CD4-positive, alpha-beta T cell treated with Interferon alpha-2 for 1 hour (primary cell): ENCODE measurements around the gene VTCN1.
"Not testable (repeated sequence)": the region's sequence is repeated elsewhere in the genome, so short reads cannot be mapped to it uniquely, and the experiment has no call there.

Experiments used
- DNase-seq, 2 donors: peaks; one replicate each; pipeline ENCODE4 v3.0.0-alpha.2; 2020 to 2022

VTCN1 gene, protein sequence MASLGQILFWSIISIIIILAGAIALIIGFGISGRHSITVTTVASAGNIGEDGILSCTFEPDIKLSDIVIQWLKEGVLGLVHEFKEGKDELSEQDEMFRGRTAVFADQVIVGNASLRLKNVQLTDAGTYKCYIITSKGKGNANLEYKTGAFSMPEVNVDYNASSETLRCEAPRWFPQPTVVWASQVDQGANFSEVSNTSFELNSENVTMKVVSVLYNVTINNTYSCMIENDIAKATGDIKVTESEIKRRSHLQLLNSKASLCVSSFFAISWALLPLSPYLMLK

DNA sequence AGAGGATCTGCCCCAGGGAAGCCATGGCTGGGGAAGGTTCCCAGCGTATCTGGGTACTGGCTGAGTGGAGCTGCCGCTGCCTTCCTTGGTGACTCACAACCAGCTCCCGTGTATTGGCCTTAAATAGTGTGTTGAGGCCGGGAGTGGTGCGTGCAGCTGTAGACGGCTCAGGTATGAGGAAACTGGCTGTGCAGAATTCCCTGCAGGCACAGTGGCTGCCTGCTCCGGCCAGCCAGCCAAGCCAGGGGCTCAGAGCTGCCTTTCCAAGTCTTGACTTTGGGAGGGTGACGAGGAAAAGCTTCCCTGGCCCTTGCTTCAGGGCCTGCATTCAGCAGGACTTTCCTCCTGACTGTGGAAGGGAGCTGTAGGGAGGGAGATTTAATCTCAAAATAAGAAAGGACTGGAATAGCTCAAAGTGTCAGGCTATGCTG lies at the start of gene VTCN1:
VTCN1 (minus strand) TSS at position 97 of the 431 bp plus-strand sequence; CDS start at position 25, 72 bp downstream.
- no peak for DNase-seq

DNA sequence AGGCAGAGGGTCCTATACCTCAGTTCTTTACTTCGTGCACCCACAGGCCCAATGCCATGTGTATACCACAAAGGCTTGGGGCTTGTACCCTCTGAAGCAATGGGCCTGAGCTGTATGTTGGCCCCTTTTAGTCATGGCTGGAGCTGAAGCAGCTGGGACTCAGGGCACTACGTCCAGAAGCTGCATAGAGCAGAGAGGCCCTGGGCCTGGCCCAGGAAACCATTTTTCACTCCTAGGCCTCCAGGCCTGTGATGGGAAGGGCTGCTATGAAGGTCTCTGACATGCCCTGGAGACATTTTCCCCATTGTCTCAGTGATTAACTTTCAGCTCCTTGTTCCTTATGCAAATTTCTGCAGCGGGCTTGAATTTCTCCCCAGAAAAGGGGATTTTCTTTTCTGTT lies 48.1 kb upstream of the VTCN1 start:
- no peak for DNase-seq

DNA sequence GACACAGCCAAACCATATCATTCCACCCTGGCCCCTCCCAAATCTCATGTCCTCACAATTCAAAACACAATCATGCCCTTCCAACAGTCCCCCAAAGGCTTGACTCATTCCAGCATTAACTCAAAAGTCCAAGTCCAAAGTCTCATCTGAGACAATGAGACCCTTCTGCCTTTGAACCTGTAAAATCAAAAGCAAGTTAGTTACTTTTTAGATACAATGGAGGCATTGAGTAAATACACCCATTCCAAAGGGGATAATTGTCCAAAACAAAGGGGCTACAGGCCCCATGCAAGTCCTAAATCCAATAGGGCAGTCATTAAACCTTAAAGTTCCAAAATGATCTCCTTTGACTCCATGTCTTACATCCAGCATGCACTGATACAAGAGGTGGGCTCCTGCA lies 47.3 kb upstream of the VTCN1 start:
- not testable (repeated sequence) for DNase-seq

DNA sequence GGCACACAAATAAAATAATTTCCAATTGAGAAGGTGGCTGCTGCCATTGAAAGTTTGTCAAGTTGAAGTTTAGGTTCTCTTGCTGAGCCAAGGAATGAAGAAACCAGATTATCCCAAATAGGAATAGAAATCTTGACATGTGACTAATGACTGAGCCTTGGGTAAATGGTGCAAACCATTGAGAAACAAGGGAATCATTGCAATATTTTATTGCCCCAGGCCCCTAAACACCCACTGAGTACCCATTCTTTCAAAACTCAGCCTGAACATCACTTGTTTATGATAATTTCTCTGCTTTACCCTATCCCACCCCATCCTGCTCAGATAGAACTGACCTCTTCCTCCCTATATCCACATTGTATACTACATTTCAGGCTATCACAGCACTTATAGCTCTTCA lies 46.6 kb upstream of the VTCN1 start:
- no peak for DNase-seq

DNA sequence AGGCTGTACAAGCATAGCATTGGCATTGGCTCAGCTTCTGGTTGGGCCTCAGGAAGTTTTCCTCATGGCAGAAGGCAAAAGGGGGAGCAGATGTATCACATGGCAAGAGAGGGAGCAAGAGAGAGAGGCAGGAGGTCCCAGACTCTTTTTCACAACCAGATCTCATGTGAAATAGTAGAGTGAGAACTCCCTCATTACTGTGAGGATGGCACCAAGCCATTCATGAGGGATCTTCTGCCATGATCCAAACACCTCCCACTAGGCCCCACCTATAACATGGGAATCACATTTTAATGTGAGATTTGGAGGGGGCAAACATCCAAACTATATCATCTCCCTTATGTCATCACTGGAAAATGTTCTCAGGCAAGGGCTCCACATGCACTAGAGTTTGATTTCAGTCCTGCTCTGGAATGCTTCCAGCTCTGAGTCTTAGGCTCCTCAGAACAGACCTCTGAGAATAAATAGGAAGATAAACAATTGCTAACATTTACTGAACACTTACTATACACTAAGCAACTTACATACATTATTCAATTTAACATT lies 39.4 kb upstream of the VTCN1 start:
- DNase-seq: no peak

DNA sequence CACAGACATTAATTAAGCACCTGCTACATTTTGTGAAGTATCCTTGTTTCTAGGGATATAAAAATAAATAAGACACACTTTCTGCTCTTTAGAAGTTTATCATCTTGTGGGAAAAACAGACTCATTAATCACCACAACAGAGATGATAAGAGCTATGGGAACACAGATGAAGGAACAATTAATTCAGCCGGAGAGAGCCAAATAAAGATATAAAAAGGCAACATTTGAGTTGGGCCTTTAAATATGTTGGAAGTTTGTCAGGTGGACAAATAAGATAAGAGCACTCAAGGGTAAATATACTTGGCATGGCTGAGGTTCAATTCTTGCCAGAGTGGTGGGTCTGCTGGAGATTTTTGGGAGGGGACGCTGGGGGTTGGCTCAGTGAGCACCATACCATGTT lies 34.2 kb upstream of the VTCN1 start:
- DNase-seq: no peak

DNA sequence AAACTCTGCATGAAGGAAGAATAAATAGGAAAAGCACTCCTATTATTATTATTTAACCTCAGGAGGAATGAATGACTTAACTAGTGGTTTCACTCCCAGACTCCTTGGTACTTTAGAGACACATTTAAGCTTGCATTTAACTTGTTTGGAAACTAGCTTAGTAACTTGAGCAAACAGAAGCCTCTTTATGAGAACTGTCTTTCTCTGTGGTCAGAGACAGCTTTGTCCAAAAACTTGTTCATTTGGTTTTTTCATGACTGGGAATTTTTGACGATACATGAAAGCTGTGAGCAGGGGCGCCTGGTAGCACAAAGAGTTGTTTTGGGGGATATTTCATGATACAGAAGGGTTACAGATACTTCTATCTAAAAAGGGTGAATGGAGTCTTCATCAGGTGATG lies 33.6 kb upstream of the VTCN1 start:
- no peak for DNase-seq

DNA sequence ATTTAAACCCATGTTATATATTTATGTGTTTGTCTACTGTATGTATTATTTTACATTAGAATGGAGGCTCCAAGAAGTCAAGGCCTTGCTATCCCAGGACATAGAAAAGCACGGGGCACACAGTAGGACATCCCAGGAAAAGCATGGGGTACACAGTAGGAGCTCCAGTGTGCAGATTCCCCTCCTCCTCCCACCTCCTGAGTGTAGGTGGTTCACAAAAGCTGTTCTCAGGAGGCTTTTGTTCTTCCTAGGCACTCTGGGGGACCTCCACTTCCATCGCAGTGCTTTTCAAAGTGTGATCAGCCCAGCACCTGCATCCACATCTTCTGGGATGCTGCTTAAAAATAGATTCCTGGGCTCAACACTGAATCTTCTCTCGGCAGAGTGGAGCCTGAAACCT lies 30.8 kb upstream of the VTCN1 start:
- DNase-seq: no peak

DNA sequence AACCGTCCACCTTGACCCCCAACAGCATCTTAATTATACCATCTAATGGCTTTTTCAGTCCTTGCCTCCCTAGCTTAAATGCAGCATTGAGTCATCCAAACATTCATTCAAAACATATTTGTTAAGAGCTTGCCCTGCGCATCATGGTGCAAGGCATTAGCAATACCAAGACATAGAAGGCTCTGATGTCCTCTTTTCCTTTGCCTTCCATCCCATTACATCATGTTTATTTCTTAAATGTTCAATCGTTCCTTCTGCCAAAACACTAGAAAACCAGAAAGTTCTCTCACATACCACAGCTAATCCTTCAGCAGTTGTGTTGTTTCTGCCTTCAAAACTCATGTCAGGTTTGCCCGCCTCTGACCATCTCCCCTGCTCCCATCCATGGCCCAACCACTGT lies 29.8 kb upstream of the VTCN1 start:
- DNase-seq: no peak

DNA sequence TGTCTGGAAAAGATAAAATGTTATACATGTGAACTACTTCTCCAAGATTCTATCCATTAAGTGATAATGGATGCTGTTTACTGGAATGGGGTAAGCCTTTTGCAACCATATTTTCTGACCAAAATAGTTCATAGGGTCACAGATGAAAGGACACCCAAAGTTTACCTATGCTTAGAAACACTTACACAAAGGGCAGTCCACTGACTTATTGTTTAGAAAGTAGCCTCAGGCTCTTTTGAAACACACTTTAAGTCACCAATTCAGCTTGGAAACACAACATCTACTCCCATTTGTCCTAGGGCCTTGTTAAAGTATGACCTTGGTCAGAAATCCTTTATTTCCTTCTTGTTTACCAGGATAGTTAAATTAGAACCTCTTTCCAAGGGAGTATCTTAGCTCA lies 28.7 kb upstream of the VTCN1 start:
- DNase-seq: no peak

DNA sequence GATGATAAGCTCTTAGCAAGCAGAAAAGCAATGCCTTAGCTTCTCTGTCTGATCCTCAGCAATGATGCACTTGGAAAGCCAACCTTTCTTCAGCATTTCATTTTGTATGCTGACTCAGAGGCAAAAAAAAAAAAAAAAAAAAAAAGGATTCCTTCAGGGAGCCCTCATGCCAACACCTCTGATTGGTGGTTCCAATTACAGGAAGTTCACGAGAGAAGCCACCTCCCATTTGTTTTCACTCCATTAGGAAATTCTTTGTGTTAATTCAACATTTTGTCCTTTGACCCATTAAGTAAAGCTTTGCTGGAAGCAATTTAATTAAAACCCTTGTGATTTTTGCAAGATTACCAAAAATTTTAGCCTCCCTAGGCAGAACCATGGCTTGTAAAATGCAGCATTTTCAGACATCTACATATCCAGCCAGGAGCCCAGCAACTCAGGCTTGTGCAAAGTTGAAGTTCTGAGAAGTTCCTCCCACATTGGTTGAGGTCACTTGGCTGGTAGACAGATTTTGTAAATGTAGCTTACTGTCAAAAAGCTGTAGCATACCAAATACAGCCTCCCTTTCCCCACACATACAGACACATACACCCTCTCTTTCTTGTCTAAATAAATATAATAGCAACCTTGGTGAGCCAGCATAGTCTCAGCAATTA lies 27.1 kb upstream of the VTCN1 start:
- DNase-seq: no peak

DNA sequence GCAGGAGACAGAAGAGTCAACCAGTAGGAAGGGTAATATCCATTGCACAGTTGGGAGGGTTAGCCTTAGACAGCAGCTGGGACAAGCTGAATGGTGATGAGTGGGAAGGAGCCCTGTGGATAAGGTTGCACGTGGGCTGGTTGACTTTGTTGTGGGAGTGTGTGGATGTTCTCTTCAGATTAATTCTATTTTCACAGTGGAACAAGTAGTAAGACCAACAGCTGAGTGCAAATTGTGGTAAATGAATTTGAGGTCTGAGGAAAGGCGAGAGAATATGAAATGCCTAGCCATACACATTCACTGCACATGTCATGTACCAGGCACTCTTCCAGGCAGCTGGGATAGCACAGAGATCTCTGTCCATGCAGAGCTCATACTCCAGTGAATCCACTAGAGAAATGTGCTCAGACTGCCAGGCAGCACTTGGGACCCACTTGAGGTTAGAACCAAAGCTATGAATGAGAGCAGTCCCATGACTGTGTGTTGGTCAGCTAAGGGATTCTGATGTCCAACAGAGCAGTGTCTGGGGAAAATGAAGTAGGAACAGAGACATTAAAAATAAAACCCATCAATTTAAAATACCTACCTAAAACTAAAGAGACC lies 25.2 kb upstream of the VTCN1 start:
- DNase-seq: no peak

DNA sequence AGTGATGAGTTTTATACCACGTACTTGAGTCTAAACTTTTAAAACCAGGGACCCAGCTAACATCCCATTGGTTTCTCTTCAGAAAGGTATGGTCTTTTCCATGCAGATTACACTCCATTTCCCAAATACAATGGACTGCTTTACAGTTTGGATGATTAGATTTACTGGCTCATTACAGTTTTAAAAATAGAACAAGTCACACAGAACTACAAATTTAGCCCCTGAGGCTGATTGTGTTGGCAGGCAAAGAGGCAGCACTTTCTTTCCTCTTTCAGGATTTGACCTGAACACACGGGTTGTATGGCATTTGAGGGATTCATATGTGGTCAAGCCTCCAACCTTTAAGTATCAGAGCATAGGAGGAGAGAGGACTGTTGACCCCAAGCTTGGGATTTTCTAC lies 21.8 kb upstream of the VTCN1 start:
- DNase-seq: no peak

DNA sequence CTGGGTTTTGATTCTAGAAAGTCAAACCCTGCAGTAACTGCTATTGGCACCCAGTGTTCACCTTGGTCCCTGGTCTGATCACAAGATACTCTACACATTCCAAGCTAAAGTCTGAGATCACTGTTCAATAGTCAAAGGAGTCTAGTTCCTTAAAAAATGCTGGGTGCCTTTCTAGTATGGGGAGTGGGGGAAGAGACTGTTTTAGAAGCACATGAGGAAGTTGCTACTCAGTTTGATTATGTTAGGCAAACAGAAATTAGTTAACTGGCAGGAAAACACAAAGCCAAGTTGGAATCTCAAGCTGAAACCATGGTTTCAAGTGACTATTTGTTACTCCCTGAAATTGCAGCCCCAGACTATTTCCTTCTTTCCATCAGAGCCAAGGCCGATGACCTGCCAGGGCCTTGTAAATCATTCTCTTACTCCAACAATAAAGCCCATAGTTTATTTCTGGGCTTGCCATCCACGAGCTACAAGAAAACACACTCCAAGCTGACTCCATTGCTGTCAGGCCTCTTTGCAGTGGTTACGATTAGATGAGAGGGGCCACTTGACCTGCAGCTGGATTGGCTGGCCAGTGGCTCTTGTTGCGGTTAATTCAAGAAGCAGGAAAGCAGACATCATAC lies 21.1 kb upstream of the VTCN1 start:
- DNase-seq: no peak

DNA sequence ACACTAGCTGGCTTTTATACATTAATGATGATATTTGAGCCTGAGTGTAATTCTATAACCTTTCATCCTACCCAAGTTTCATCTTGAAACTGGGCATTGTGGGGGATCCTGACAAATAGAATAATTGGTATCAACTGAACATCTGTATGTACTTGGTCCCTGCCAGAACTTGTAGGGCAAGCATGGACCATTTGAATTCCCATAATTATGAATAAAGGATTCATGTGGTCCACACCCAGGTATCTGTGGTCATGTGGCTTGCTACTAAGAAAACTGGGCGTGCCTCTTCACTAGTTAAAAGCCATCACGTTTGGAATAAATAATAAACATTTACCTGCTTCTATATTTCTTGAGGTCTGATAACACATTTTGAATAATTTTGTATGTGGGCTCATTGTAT lies 20.6 kb upstream of the VTCN1 start:
- DNase-seq: no peak

DNA sequence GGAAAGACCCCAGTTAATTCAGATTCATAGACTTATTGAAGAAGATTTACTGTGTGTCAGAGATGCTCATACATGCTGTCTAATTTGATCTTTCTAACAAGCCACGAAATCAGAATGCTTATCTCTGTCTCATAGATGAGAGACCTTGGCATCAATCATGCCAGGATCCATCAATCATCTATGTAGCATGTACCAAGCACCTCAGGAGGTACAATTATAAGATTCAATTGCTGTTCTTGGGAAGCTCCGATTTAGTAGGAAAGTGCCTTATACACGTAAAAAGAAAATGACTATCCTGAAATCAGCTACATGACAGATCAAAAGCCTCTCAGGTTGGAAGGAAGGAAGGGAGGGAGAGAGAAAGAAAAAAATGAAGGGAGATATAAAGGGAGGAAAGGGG lies 18.5 kb upstream of the VTCN1 start:
- DNase-seq: no peak

DNA sequence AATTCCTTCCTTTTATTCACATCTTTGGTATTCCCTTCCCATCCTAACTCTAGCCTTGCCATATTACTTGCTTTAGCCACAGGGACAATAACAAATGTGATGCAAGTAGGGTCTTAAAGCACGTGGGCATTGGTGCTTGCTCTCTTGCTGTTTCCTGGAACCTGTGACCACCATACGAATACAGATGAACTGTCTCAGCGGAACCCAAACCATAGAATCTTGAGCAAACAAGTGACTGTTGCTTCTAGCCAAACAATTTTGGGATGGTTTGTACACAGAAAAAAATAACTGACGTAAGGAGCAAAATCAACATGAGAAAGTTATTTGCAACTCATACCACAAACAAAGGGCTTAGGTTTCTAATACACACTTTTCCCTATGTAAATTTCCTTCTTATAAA lies 15.2 kb upstream of the VTCN1 start:
- no peak for DNase-seq

DNA sequence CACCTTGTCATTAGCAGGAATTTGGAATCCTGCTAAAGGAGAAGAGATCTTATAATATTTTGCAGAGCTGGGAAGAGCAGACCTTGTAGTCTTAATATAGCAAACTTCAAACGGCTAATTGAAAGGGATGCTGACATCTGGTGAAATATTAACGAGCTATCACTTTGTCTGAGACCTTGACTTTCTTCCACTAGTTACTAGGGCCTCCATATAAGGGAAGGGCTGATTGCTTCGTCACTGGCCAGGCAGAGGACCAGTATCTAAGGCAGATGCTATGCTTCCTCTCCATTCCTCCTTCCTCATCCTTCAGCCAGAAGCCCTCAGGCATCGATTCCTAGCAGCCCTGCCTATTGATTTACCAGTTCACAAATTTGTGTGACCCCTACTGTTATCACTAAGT lies 6.0 kb upstream of the VTCN1 start:
- DNase-seq: no peak

DNA sequence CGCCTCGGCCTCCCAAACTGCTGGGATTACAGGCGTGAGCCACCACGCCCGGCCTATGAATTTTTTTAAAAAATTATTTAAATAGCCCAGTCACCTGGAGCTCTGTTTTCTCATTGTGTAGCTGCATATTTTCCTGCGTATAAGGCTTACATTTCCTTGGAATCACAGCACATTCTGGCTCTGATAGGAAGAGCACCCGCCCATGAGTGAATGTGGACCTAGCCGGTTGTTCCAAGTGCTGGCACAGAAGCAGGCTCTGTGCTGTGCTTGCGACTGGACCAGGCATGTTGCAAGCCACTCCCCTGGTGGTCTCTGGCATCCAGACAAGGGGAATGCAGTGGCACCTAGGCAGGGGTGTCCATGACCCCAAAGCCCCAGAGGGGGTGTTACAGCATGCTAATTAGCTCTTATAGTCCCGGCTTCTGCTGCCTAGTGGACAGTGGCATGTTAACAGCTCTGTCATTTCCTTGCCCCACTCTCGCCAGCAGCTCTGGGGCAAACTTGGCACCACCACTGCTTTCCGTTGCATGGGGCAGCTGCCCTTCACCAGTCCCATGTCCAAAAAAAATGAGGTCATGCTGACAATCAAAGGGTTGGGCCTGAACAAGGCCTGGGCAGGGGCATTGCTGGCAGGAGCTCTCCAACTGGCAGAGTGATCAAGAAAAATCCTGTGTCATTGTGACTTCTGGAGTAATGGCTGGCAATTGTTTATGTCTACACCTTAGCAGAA lies 5.2 kb upstream of the VTCN1 start:
- no peak for DNase-seq

DNA sequence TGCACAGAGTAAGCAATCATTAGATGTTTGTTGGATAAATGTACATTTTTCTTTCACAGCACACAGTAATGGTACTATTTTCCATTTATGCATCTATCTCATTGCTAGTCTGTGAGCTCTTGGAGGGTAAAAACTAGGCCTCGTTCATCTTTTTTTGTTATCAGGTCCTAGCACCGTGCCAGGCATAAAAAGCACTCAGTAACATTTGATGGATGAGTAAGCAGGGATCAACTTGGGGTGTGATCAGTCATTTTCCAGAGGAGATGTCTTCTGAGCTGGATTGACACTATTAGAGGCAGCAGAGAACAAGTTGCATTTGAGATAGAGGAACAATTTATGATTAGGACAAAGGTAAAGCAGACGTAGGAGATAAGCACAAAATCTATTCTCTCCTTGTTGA lies 4.3 kb upstream of the VTCN1 start:
- DNase-seq: no peak

DNA sequence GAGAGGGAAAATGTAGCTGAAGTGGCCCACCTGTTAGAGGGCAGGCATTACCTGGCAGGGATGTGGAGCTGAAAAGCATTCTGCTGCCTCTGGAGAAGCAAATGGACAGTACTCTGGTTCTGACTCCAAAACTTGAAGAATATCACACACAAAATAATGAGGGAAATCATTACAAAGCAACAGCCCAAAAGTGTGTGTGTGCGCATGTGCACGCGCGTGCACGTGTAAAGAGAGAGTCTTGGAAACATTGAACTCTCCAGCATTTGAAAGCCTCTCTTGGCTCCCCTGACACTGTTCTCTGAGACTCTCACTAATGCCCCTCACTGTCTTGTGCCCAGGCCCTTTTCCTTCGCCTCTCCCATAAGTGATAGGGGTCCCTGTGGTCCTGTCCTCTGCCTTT lies 2.3 kb upstream of the VTCN1 start:
- DNase-seq: no peak

DNA sequence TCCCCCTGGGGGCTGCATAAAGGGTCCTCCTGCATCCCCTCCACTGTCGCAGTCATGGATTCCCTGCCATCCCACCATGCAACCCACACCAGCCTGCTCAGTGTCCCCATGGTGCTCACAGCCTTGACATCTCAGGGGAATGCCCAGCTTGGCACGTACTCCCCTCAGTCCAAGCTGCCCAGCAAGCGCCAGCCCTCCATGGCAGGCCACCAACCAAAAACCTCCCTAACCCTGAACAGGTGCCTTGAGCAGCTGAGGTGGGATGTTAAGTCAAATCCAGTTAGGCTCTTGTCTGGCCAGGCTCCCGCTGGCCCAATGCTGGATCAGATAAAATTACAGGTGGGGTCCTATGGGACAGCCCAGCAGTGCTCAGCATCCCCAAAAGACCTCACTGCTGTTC lies 341 bp downstream of the VTCN1 start:
- no peak for DNase-seq

DNA sequence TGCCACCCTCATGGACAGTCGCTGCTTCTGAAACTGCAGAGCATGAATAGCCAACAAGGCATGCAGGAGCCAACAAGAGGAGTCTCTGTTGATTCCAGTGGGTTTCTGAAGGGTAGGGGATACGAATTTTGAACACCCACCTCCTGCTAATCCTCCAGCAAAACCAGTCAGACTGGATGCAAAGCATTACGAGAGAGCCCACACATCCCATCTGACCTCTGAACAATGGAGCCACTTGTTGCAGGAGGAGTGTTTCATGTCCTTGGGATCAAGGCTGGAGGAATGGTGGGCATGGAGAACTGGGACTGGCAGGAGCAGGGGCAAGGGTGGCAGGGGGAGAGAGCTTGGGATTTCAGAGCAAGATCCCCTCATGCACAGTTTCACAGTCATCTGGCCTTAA lies 1.6 kb downstream of the VTCN1 start:
- no peak for DNase-seq
